Ovary (tissue), 9 donors: ENCODE data around the gene CCDC154. TPM values are rescaled to one million over a fixed set of nuclear protein-coding genes. Genes with fewer than 3 reads are reported as not detected.

Source experiments
- DNase-seq, 5 donors: peaks; one replicate each; pipeline ENCODE4 v3.0.0-alpha.2; 2019 to 2020
- H3K27ac ChIP-seq, 2 donors: fragments of 200-600 bp; one replicate each; pipeline versions ENCODE4 v1.5.1 to v1.8.0; 2019 to 2022
- H3K27me3 ChIP-seq: fragments of 200-600 bp; one replicate; pipeline ENCODE4 v1.8.0; 2022
- H3K36me3 ChIP-seq: fragments of 200-600 bp; sonication (generic); one replicate; pipeline ENCODE4 v1.5.1; 2019
- H3K4me1 ChIP-seq: one replicate; pipeline ENCODE4 v1.8.1; 2013; ENCODE audit warnings: mild to moderate bottlenecking, moderate library complexity; ENCODE audit not compliant: insufficient read depth
- H3K4me3 ChIP-seq: fragments of 200-600 bp; sonication (generic); one replicate; pipeline ENCODE4 v1.5.1; 2017
- H3K9me3 ChIP-seq, 2 donors: fragments of 200-600 bp in 1 of 2; sonication (generic) in 1 of 2; one replicate each; pipeline versions ENCODE4 v1.5.1 to v1.8.1; 2013 to 2019; ENCODE audit warnings: mild to moderate bottlenecking in 1 of 2, moderate library complexity in 1 of 2
- EP300 ChIP-seq: sonication (generic); formaldehyde crosslinking; IDR thresholded peaks from one replicate; pipeline ENCODE4 v1.6.1; 2017; ENCODE audit warnings: antibody characterized with exemption
- POLR2A ChIP-seq: fragments of 450-650 bp; IDR thresholded peaks from one replicate; pipeline ENCODE4 v1.6.1; 2017; ENCODE audit warnings: antibody characterized with exemption, mild to moderate bottlenecking, moderate library complexity
- whole genome bisulfite sequencing, 3 donors: extraction: QIAGEN DNeasy Blood & Tissue Kit in 1 of 3; methylation state at CpG; one replicate each; pipeline versions ENCODE4 v1.1.5 to v1.1.7; 2013 to 2017; 5-methylcytosine and 5-hydroxymethylcytosine counted together
- intact Hi-C, 4 donors: fragments of 100-400 bp; cut with DNase I; formaldehyde crosslinking; loops; one replicate each; pipeline versions ENCODE4 v1.11.0 to v1.15.1; 2022 to 2023
- polyA plus RNA-seq, 2 donors: library from polyadenylated mRNA; stranded (reverse); fragments of 200-250 nt in 1 of 2; fragments of 350-450 nt in 1 of 2; fragmentation: Illumina TruSeq in 1 of 2; extraction: RNeasy Lipid Tissue Mini Kit (QIAGEN cat#74804) in 1 of 2; gene quantifications; one replicate each; pipeline ENCODE4 v1.2.3, GENCODE V29; 2013 to 2014
- total RNA-seq, 7 donors: library from RNA; depleted of rRNA in 2 of 7; stranded (reverse); fragments of >200 nt in 2 of 7; fragmentation: NEBNext Ultra II Directional in 3 of 7; extraction: Animal tissue kit (Norgen Biotek cat#: 25700) in 3 of 7; gene quantifications; one replicate each; pipeline versions ENCODE4 v1.1.0 to v1.2.4, GENCODE V29; 2016 to 2023
- TF ChIP-seq, protein P1 (sequence below), 3 donors: fragments of 450-650 bp in 2 of 3; fragments of 200-600 bp in 1 of 3; IDR thresholded peaks; one replicate each; pipeline versions ENCODE4 v1.5.1 to v1.8.0; 2016 to 2022; ENCODE audit warnings: antibody characterized with exemption in 3 of 3, mild to moderate bottlenecking in 1 of 3
- donor health status: DM: no; HTN: no; CAD: no; lungs with moderate emphysema.
- donor health status: DM: no; HTN: no; CAD: no.
- donor health status: Bipolar disorder and iron deficiency.
- donor health status: DM: yes; HTN: yes; CAD: no.
- donor health status: DM: no; HTN: no; CAD: no.
- donor health status: DM: yes; HTN: yes; CAD: no.

Gene CCDC154
- total and polyA plus RNA-seq, 9 donors = 1.1 to 3.5 (median 1.7) TPM; not detected in 1

- no peaks in the 10 kb centered on the region for H3K4me1 ChIP-seq
- WGBS, 3 donors = 88 to 94% (median 91%) methylated on average over 37 to 40 of the region's 40 CpGs
Measured at GRCh38 chr16:1434644-1435592, 9.4 kb downstream of the CCDC154 start.

DNA sequence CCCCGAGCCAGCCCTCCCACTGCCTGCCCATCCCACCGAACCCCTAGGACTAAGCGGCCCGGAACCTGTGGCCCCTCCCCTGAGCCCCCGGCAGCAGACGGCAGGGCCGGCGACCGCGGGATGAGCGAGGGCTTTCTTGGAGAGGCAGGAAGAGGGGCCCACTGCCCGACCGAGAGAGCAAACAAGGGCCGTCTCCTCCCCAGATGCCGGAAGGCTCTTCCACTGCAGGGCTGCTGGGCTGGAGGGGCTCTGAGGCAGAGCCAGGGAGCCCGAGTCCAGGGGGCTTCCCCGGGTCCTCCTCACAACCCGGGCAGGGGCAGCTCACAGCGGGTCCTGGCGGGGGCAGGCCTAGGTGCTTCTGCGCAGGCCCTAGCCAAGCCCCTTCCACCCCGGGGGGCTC lies 10.6 kb downstream of the CCDC154 start:
- Histone ChIP-seq H3K27ac (no peak overlapping the region), H3K9me3 (no peaks in the 10 kb centered on the region), H3K36me3 (no peaks in the 10 kb centered on the region), H3K4me1 (no peaks in the 10 kb centered on the region), H3K4me3 (no peak overlapping the region), H3K27me3 (no peaks in the 10 kb centered on the region)
- intact Hi-C loops = no loop called here
- DNase-seq = no peak
- TF ChIP-seq POLR2A (no peak), EP300 (no peak)
- TF ChIP-seq, protein P1, sequence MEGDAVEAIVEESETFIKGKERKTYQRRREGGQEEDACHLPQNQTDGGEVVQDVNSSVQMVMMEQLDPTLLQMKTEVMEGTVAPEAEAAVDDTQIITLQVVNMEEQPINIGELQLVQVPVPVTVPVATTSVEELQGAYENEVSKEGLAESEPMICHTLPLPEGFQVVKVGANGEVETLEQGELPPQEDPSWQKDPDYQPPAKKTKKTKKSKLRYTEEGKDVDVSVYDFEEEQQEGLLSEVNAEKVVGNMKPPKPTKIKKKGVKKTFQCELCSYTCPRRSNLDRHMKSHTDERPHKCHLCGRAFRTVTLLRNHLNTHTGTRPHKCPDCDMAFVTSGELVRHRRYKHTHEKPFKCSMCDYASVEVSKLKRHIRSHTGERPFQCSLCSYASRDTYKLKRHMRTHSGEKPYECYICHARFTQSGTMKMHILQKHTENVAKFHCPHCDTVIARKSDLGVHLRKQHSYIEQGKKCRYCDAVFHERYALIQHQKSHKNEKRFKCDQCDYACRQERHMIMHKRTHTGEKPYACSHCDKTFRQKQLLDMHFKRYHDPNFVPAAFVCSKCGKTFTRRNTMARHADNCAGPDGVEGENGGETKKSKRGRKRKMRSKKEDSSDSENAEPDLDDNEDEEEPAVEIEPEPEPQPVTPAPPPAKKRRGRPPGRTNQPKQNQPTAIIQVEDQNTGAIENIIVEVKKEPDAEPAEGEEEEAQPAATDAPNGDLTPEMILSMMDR (IDR thresholded peaks at IDR 0.05) = no peak
- WGBS, 3 donors = 47 to 63% (median 47%) methylated on average over 19 to 22 of the region's 22 CpGs

More at GRCh38 chr16:1434644-1435592, 9.4 kb downstream of the CCDC154 start:
- DNase-seq = no peak
- Histone ChIP-seq H3K27ac (no peak overlapping the region), H3K36me3 (no peaks in the 10 kb centered on the region), H3K4me3 (no peak overlapping the region), H3K27me3 (no peaks in the 10 kb centered on the region), H3K9me3 (no peaks in the 10 kb centered on the region)
- intact Hi-C loops = no loop called here
- TF ChIP-seq POLR2A (no peak), EP300 (no peak)
- TF ChIP-seq, protein P1 (IDR thresholded peaks at IDR 0.05) = no peak

DNA sequence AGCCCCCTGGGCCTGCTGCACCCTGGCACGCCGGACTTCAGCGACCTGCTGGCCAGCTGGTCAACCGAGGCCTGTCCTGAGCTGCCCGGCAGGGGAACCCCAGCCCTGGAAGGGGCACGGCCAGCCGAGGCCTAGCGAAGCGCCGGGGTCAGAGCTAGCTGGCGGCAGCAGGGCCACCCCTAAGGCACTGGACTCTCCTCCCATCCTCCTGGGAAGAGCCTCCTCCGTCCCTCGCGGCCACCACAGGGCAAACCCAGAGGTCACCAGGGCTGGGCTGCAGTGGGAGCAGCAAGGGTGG lies 11.1 kb downstream of the CCDC154 start:
- DNase-seq = no peak
- H3K27ac ChIP-seq = no peak overlapping the region
- 78 to 92% (median 85%) methylated on average over 13 to 14 of the region's 14 CpGs for WGBS, 3 donors
- TF ChIP-seq POLR2A (no peak), EP300 (no peak)
- TF ChIP-seq, protein P1 (IDR thresholded peaks at IDR 0.05) = no peak
- H3K36me3 ChIP-seq = no peaks in the 10 kb centered on the region
- no peaks in the 10 kb centered on the region for H3K4me1 ChIP-seq
- H3K9me3 ChIP-seq = no peaks in the 10 kb centered on the region
- no peak overlapping the region for H3K4me3 ChIP-seq
- H3K27me3 ChIP-seq = no peaks in the 10 kb centered on the region
- intact Hi-C loops = no loop called here

DNA sequence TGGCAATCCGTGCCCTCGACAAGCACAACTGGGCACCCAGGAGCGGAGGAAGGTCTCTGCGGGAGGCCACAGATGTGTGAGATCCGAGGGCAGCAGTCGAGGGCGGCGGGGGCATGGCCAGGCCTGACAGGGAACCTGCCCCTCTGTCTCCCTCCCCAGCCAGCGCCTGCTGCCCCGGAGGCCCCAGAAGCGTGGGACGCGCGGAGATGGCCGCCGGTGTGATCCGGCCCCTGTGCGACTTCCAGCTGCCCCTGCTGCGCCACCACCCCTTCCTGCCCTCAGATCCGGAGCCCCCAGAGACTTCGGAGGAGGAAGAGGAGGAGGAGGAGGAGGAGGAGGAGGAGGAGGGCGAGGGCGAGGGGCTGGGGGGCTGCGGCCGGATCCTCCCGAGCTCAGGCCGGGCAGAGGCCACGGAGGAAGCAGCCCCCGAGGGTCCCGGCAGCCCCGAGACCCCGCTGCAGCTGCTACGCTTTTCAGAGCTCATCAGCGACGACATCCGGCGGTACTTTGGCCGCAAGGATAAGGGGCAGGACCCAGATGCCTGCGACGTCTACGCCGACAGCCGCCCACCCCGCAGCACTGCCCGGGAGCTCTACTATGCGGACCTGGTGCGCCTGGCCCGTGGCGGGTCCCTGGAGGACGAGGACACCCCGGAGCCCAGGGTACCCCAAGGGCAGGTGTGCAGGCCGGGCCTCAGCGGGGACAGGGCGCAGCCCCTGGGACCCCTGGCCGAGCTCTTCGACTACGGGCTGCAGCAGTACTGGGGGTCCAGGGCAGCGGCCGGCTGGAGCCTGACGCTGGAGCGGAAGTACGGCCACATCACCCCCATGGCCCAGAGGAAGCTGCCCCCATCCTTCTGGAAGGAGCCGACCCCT lies 11.7 kb downstream of the CCDC154 start:
- Histone ChIP-seq H3K27ac (no peak overlapping the region), H3K4me1 (no peaks in the 10 kb centered on the region), H3K27me3 (no peaks in the 10 kb centered on the region), H3K9me3 (no peaks in the 10 kb centered on the region), H3K4me3 (no peak overlapping the region), H3K36me3 (no peaks in the 10 kb centered on the region)
- WGBS, 3 donors = 59 to 75% (median 62%) methylated on average over 51 to 63 of the region's 63 CpGs
- intact Hi-C loops = no loop called here
- DNase-seq = no peak
- no peak for TF ChIP-seq POLR2A
- no peak for TF ChIP-seq EP300
- TF ChIP-seq, protein P1 (IDR thresholded peaks at IDR 0.05) = no peak
